ENCODE data around the gene CTCFL.

GRCh38 chr20:57536771-57537724 lies 12.1 kb upstream of the CTCFL start:
- TF ChIP-seq CTCF (IDR thresholded peaks at IDR 0.05) (no peak), POLR2A (IDR thresholded peaks at IDR 0.05) (no peak)
